Nephron progenitor cell (in vitro differentiated cells): ENCODE data around the gene NBEAL2.

Source experiments
- DNase-seq: peaks from one replicate; pipeline ENCODE4 v3.0.0; 2021
- H3K27ac Mint-ChIP-seq: 2 replicates; pipeline ENCODE4 v1.8.0; 2021; ENCODE audit warnings: mild to moderate bottlenecking, moderate library complexity, mixed read lengths
- H3K27me3 Mint-ChIP-seq: 2 replicates; pipeline ENCODE4 v1.8.0; 2021; ENCODE audit warnings: mild to moderate bottlenecking, low read depth, mixed read lengths; ENCODE audit not compliant: poor library complexity
- H3K36me3 Mint-ChIP-seq: 2 replicates; pipeline ENCODE4 v1.8.0; 2021; ENCODE audit warnings: low read depth, mixed read lengths
- H3K4me1 Mint-ChIP-seq: 2 replicates; pipeline ENCODE4 v1.8.0; 2021; ENCODE audit warnings: mixed read lengths
- H3K4me3 Mint-ChIP-seq: 2 replicates; pipeline ENCODE4 v1.8.0; 2021; ENCODE audit warnings: mild to moderate bottlenecking, moderate library complexity, mixed read lengths
- H3K9me3 Mint-ChIP-seq: 2 replicates; pipeline ENCODE4 v1.8.0; 2021; ENCODE audit warnings: mild to moderate bottlenecking, moderate library complexity, mixed read lengths
- CTCF ChIP-seq: fragments of 200-600 bp; sonication (generic); IDR thresholded peaks from 2 replicates; pipeline ENCODE4 v1.5.0; 2021; ENCODE audit warnings: antibody characterized with exemption

NBEAL2 gene

GRCh38 chr3:46936733-46937250 lies 42.7 kb upstream of the NBEAL2 start:
- Mint-ChIP-seq H3K4me1 (peaks cover 46% of the 10 kb centered on the region), H3K36me3 (peaks cover 29% of the 10 kb centered on the region), H3K4me3 (no peak overlapping the region), H3K9me3 (no peaks in the 10 kb centered on the region), H3K27ac (no peak overlapping the region), H3K27me3 (peaks cover 4% of the 10 kb centered on the region)
- no peak for TF ChIP-seq CTCF
- DNase-seq: no peak

GRCh38 chr3:46938118-46938517 lies 41.3 kb upstream of the NBEAL2 start:
- H3K27me3 Mint-ChIP-seq: peaks cover 4% of the 10 kb centered on the region
- H3K27ac Mint-ChIP-seq: no peak overlapping the region
- H3K4me3 Mint-ChIP-seq: no peak overlapping the region
- TF ChIP-seq CTCF: no peak
- peaks cover 47% of the 10 kb centered on the region for H3K4me1 Mint-ChIP-seq
- H3K9me3 Mint-ChIP-seq: no peaks in the 10 kb centered on the region
- no peak for DNase-seq
- H3K36me3 Mint-ChIP-seq: peaks cover 29% of the 10 kb centered on the region

- Mint-ChIP-seq H3K4me3 (no peak overlapping the region), H3K9me3 (no peaks in the 10 kb centered on the region), H3K4me1 (peaks cover 54% of the 10 kb centered on the region)
Measured at GRCh38 chr3:46939578-46940445, 39.7 kb upstream of the NBEAL2 start.

GRCh38 chr3:46942076-46942475 lies 37.4 kb upstream of the NBEAL2 start:
- no peak for TF ChIP-seq CTCF
- DNase-seq: no peak
- Mint-ChIP-seq H3K4me3 (no peak overlapping the region), H3K27me3 (no peaks in the 10 kb centered on the region), H3K27ac (peak overlapping the region; percentile 34), H3K4me1 (peaks cover 56% of the 10 kb centered on the region), H3K36me3 (peaks cover 40% of the 10 kb centered on the region), H3K9me3 (no peaks in the 10 kb centered on the region)

More at GRCh38 chr3:46939578-46940445, 39.7 kb upstream of the NBEAL2 start:
- H3K27me3 Mint-ChIP-seq: peaks cover 4% of the 10 kb centered on the region
- no peak for TF ChIP-seq CTCF
- no peak for DNase-seq
- peak overlapping the region; percentile 94 for H3K27ac Mint-ChIP-seq
- H3K36me3 Mint-ChIP-seq: peaks cover 29% of the 10 kb centered on the region

GRCh38 chr3:46942481-46943236 lies 36.8 kb upstream of the NBEAL2 start:
- Mint-ChIP-seq H3K4me3 (no peak overlapping the region), H3K27ac (peak overlapping the region; percentile 34), H3K27me3 (no peaks in the 10 kb centered on the region)

More at GRCh38 chr3:46942481-46943236, 36.8 kb upstream of the NBEAL2 start:
- TF ChIP-seq CTCF: no peak
- no peak for DNase-seq
- Mint-ChIP-seq H3K9me3 (no peaks in the 10 kb centered on the region), H3K36me3 (peaks cover 39% of the 10 kb centered on the region), H3K4me1 (peaks cover 60% of the 10 kb centered on the region)
